ENCODE results near the gene FADS1.

FADS1 gene

DNA sequence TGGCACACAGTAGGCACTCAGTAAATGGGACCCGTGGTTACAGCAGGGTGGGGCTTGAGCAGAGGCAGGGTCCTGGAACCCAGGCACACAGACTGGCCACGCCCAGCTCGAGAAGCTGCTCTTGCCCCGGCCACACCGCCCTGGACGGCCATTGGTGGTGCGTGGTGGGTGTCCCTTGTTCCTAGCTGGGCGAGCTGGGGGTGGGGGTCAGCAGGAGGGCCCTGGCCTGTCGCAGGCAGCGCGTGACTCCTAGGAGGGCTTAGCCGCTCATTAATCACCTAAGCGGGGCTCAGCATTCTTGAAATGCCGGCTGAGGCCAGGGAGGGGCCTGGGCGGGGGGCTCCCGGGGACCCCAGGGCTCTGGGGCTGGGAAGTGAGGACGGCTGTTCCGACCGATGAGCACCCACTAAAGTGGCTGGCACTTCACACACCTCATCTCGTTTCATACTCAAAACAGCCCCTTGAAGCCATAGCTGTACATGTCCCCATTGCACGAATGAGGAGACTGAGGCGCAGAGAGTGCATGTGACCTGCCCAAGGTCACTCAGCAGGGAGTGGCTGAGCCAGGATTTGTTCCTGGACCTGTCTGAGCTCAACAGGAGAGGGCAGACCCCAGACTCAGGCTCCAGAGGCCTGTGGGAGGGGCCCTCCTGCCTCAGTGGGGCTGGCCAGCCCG is 52.7 kb downstream of the FADS1 start:
- Histone ChIP-seq H3K4me1 (ENCODE audit: insufficient read depth, low read length) (peaks cover 15% of the 10 kb centered on the region), H3K9ac (ENCODE audit: low read depth, low read length) (no peak overlapping the region), H3K36me3 (ENCODE audit: insufficient read depth, low read length) (no peaks in the 10 kb centered on the region), H3K9me3 (ENCODE audit: control insufficient read depth, insufficient read depth, low read length) (no peaks in the 10 kb centered on the region)

DNA sequence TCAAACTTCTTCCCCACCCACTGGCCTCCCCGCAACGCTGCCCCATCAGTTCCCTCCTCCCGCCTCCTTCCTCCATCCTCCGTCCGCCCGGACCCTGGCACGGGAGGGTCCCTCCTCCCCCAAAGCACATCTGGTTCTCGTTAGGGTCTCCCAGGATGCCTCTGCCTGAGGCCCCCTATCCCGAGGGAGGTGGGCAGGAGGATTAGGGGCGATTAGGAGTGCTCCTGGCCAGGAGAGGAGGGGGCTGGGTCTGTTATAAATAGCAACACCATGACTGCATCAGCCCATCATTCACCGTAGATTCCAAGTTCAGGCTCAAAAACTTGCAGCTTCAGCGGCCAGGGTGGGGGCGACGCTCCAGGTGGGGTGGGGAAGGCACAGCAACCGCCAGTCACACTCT is 54.0 kb downstream of the FADS1 start:
- Histone ChIP-seq H3K4me1 (ENCODE audit: insufficient read depth, low read length) (peaks cover 21% of the 10 kb centered on the region), H3K9ac (ENCODE audit: low read depth, low read length) (no peak overlapping the region)

DNA sequence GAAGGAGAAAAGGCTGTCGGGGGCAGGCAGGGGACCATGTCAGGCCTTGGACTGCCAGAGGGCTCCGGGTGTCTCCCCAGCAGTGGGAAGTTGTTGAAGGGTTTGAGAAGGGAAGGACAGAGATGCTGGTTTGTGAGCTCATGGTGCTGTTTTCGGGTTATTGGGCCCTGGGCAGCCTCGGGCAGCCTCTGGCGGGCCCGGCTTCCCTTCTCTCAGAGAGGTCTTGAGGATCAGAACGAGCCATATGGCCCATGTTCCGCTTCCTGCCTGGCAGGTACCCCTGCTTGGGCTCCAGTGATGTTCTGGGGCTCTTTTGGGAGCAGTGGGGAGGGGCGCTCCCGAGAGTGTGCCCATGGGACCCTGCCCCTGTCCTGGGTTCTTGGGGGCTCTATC is 54.6 kb downstream of the FADS1 start:
- Histone ChIP-seq H3K36me3 (ENCODE audit: insufficient read depth, low read length) (no peaks in the 10 kb centered on the region), H3K9ac (ENCODE audit: low read depth, low read length) (no peak overlapping the region), H3K4me1 (ENCODE audit: insufficient read depth, low read length) (peaks cover 21% of the 10 kb centered on the region), H3K9me3 (ENCODE audit: control insufficient read depth, insufficient read depth, low read length) (no peaks in the 10 kb centered on the region)

More for the DNA sequence above, 54.0 kb downstream of the FADS1 start:
- H3K9me3 ChIP-seq (ENCODE audit: control insufficient read depth, insufficient read depth, low read length): no peaks in the 10 kb centered on the region
- H3K36me3 ChIP-seq (ENCODE audit: insufficient read depth, low read length): no peaks in the 10 kb centered on the region

DNA sequence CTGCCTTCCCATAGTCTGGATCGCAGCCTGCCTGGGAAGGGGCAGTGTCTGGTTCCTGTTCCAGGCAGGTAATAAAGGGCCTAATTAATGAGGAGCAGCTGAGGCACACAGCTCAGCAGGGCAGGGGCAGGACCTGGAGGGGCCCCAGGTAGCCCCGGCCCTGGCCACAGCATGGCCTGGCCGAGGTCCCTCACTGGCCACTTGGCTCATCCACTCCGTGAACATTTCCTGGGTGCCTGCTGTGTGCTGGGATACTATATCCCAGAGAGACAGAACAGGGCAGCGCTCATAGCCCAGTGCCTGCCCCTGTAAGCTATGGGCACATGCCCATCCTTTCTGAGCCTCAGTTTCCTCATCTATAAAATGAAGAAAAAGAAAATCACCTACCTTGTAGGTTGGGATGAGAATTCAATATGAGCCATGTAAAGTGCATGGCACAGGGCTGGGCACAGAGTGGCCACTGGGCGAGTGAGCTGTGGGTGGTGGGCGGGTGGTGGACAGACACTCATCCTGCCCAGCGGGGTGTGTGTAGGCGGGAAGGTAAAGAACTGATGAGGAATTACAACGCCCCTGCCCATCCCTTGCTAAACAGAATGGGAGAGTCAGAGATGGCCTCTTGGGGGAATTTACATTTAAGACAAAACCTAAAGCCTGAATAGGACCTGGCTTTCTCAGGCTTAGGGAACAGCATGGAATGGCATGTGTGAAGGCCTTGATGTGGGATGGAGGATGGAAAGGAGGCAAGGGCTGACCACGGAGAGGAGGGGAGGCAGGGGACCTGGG is 55.2 kb downstream of the FADS1 start:
- H3K9ac ChIP-seq (ENCODE audit: low read depth, low read length): no peak overlapping the region
- H3K9me3 ChIP-seq (ENCODE audit: control insufficient read depth, insufficient read depth, low read length): no peaks in the 10 kb centered on the region
- no peaks in the 10 kb centered on the region for H3K36me3 ChIP-seq (ENCODE audit: insufficient read depth, low read length)
- peaks cover 26% of the 10 kb centered on the region for H3K4me1 ChIP-seq (ENCODE audit: insufficient read depth, low read length)

DNA sequence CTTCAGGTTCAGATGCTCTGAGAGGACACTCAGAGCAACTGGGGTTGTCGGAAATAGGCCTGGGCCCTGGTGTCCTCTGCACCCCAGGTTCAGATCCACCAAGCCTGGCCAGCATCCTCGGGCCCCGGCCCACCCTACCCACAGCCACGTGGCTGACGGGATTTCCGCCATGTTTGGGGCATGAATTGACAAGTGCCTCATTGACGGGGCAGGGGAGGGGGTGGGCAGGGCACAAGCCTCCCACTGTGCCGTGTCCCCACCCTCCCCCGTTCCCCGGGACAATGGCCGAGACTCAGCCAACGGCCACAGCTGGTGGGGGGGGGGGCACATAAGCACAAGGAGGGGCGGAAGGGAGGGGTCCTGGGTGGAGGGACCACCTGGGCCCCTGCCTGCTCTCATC is 55.9 kb downstream of the FADS1 start:
- no peaks in the 10 kb centered on the region for H3K36me3 ChIP-seq (ENCODE audit: insufficient read depth, low read length)
- peaks cover 33% of the 10 kb centered on the region for H3K4me1 ChIP-seq (ENCODE audit: insufficient read depth, low read length)
- H3K9ac ChIP-seq (ENCODE audit: low read depth, low read length): no peak overlapping the region
- no peaks in the 10 kb centered on the region for H3K9me3 ChIP-seq (ENCODE audit: control insufficient read depth, insufficient read depth, low read length)

DNA sequence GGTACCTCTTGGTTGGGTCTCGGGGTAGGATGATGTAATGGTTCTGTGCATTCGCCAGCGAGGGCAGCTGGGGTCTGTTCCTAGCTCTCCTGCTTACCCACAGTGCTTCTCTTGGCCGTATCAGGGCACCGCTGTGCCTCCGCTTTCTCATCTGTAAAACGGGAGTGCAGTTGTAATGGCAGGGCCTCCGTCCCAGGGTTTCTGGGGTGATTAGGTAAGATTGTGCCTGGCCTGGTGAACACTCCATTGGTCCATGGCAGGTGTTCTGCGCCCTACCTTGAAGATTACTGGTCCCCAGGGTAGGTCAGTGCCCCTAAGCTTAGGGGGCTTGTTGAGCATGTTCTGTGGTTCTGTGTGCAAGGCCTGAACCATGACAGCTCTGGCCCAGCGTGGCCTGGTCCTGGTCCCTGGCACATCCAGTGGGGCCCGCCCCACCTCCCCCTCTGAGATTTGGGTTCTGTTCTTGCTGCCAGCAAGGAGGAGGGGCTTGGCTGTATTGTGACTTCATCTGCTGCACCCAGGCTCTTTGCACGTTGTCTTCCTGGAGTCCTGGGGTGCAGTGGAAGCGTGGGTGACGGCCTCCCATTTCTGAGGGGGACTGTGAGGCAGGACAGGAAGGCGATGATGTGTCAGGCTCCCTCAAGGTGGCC is 59.5 kb downstream of the FADS1 start:
- H3K9me3 ChIP-seq (ENCODE audit: control insufficient read depth, insufficient read depth, low read length): no peaks in the 10 kb centered on the region
- H3K36me3 ChIP-seq (ENCODE audit: insufficient read depth, low read length): no peaks in the 10 kb centered on the region
- H3K4me1 ChIP-seq (ENCODE audit: insufficient read depth, low read length): peaks cover 40% of the 10 kb centered on the region
- no peak overlapping the region for H3K9ac ChIP-seq (ENCODE audit: low read depth, low read length)

DNA sequence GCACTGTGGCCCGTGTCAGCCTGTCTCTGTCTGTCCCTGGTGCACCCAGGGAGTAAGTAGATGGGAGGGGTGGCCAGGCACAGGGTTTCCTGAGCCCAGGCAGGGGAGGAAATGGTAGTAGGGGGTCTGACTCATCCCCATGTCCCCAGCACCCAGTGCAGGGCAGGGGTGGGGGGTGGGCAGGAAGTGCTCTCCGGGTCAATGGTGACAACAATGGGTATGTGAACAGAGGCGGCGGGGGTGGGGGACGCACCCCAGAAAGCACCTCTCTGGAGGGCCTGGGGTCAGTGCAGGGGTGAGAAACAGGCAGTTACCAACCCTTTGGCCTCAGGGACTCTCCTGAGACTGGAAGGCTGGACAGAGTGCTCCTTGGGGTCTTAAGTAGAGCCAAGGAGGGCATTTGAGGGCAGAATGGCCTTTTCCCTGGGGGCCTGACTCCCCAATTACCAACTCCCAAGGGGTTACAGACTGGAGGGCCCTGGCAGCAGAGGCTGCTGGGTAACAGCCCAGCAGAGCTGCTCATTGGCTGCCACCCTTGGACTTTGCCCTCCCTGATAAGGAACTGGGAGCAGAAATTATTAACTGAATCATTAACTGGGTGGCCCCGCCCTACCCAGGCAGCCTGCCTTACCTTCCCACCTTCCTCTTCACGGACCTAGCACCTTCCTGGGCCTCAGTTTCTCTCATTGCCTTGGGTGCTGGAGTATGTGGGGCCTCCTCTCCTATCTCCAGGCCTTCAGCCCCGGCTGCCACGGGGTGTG is 60.2 kb downstream of the FADS1 start:
- H3K9ac ChIP-seq (ENCODE audit: low read depth, low read length): no peak overlapping the region
- H3K36me3 ChIP-seq (ENCODE audit: insufficient read depth, low read length): no peaks in the 10 kb centered on the region
- peaks cover 39% of the 10 kb centered on the region for H3K4me1 ChIP-seq (ENCODE audit: insufficient read depth, low read length)
- H3K9me3 ChIP-seq (ENCODE audit: control insufficient read depth, insufficient read depth, low read length): no peaks in the 10 kb centered on the region

DNA sequence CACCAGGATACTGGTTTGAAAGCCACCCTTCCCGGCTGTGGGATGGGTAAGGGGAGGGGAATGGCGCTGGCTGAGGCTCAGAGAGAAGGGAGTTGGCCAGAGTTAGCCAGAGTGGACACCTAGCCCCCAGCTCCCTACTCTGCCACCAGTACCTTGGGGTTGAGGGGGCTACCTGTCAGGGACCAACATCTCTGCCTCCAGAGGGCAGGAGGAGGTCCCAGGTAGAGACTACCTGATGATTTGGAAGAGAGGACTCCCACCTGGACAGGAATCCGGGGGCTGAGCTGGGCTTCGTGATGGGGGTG is 60.7 kb downstream of the FADS1 start:
- peaks cover 33% of the 10 kb centered on the region for H3K4me1 ChIP-seq (ENCODE audit: insufficient read depth, low read length)
- H3K36me3 ChIP-seq (ENCODE audit: insufficient read depth, low read length): no peaks in the 10 kb centered on the region
- H3K9ac ChIP-seq (ENCODE audit: low read depth, low read length): no peak overlapping the region
- H3K9me3 ChIP-seq (ENCODE audit: control insufficient read depth, insufficient read depth, low read length): no peaks in the 10 kb centered on the region

DNA sequence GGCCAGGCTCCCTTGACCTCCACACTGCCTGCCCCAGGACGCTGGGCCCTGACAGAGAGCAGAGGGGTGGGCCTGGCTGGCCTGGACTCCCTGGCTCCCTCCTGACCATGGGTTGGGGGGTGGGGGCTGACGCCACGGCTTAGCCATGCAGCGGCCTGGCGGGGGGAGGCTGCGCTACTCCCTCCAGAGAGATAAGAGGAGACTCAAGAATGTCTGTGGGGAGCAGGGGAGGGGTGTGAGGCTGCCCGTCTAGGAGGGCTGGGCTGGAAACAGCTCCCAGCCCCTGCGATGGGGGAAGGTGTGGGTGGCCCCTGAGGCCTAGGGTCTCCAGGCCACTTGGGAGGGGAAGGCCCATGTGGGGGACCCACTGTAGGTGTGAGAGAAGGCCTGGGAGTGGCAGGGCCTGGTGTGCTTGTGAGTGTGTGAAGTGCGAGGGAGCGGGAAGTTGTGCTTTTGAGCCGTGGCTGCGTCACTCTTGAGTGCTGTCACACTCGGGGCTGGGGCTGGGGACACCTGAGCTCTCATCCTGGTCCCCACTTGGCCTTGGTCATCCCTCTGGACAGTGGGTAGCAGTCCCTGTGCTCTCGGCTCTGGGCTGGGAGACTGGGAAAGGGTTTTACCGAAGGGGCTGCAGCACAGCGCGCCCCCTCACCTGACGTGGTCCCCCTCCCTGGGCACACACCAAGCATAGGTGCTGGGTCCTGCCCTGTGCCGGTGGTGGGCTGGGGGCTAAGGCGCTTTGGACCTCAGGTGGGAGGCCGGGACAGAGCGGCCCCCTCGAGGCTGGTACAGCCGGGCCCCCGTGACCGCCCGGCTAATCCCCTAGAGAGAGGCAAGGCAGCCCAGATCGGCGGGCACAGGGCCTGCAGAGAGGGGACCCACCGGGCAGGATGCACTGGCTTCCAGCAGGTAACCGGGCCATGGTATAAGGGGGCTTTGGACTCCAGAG is 62.0 kb downstream of the FADS1 start:
- H3K9me3 ChIP-seq (ENCODE audit: control insufficient read depth, insufficient read depth, low read length): no peaks in the 10 kb centered on the region
- H3K9ac ChIP-seq (ENCODE audit: low read depth, low read length): peak overlapping the region; percentile 11; the same call in 1 of the 2 replicates

DNA sequence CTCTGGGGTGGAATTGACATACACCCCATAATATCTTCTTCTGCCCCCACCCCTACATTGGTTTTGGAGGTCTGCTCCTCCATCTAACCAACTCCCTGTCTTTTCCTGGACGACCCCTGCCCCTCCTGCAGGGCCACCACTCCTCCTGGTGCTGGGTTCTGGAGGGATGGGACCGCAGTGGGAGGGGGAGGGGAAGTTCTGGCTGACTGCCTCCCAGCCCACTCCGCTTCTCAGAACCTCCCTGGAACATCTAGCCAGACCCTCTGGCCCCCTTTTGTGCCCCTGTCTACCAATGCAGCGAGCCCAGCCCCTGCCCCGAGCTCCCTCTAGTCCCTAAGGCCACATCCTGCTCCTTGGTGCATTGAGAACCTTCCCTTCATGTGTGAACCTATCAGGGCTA is 63.1 kb downstream of the FADS1 start:
- Histone ChIP-seq H3K9ac (ENCODE audit: low read depth, low read length) (no peak overlapping the region), H3K4me1 (ENCODE audit: insufficient read depth, low read length) (peaks cover 51% of the 10 kb centered on the region), H3K9me3 (ENCODE audit: control insufficient read depth, insufficient read depth, low read length) (no peaks in the 10 kb centered on the region), H3K36me3 (ENCODE audit: insufficient read depth, low read length) (no peaks in the 10 kb centered on the region)

More for the DNA sequence above, 62.0 kb downstream of the FADS1 start:
- Histone ChIP-seq H3K36me3 (ENCODE audit: insufficient read depth, low read length) (no peaks in the 10 kb centered on the region), H3K4me1 (ENCODE audit: insufficient read depth, low read length) (peaks cover 40% of the 10 kb centered on the region)

DNA sequence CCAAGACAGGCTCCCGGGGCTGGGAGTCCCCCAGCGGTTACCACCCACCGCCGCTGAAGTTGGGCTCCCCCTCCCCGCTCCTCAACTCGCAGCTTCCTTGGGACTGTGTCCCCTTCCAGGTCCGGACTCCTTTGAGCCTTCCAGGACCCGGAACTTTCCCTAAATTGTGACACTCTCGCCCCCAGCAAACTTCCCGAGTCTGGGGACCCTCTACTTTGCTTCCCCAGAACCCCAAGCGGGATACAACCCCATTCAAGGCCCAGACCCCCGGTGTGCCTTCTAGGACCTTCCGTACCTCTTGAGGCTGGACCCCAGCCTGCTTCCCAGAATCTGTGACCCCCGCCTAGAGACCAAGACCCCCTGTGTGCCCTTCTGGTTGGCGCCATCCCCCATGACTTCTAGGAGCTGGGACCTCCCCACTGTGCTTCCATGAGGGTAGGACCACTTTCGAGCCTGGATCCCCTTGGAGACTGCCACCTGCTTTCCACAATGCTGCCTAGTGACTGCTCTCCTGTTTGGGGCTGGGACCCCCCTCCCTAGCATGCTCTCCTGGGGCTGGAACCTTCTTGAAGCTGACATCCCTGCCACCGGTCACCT is 63.8 kb downstream of the FADS1 start:
- Histone ChIP-seq H3K9me3 (ENCODE audit: control insufficient read depth, insufficient read depth, low read length) (no peaks in the 10 kb centered on the region), H3K4me1 (ENCODE audit: insufficient read depth, low read length) (peaks cover 51% of the 10 kb centered on the region), H3K9ac (ENCODE audit: low read depth, low read length) (peak overlapping the region; percentile 68), H3K36me3 (ENCODE audit: insufficient read depth, low read length) (no peaks in the 10 kb centered on the region)

DNA sequence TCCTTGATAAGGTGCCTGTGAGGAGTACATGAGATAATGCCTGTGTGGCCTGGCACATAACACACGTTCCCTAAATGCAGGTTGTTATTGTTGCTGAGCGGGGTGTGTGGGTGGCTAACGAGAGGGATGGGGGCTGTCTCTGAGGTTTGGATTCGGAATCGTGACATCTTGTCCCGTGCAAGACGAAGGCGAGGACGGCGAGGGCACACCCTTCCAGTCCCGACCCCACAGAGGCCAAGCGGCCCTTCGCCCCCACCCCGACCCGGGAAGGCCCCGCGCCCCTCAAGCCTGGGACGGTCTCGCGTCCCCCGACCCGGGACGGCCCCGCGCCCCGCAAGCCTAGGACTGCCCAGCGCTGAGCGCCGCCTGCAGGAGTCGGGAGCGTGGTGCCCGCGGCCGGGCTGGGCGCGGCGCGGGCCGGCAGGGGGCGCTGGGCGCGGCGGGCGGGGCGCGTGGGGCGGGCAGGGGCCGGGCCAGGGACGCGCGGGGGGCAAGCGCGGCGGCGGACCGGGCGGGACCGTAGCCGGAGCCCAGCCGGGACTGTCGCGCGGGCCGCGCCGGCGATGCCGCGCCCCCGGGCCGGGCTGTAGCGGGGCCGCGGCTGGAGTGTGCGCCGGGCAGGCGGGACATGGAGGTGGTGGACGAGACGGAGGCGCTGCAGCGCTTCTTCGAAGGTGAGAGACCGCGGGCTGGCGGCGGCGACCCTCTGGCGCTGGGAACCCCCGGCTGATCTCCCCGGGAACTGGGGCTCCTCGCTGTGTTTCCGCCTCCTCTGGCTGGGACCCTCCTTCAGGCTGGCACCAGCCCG is 64.5 kb downstream of the FADS1 start, which contains the start of gene MYRF:
Gene MYRF (plus strand): TSS at position 520 of the 808 bp plus-strand sequence. CDS start 109 bp downstream, at position 629.
- Histone ChIP-seq H3K4me1 (ENCODE audit: insufficient read depth, low read length) (peaks cover 55% of the 10 kb centered on the region), H3K9ac (ENCODE audit: low read depth, low read length) (peak within 1 kb of the TSS; percentile 68), H3K9me3 (ENCODE audit: control insufficient read depth, insufficient read depth, low read length) (no peaks in the 10 kb centered on the region), H3K36me3 (ENCODE audit: insufficient read depth, low read length) (no peaks in the 10 kb centered on the region)
